Tibial artery (tissue), 4 donors: ENCODE measurements around the gene USP19.

Source experiments
- DNase-seq, 2 donors: peaks; one replicate each; pipeline ENCODE4 v3.0.0-alpha.2; 2019
- H3K27ac ChIP-seq, 2 donors: fragments of 200-600 bp; sonication (generic) in 1 of 2; 1 replicate in 1 of 2; 2 replicates in 1 of 2; pipeline ENCODE4 v1.5.1; 2018 to 2019; ENCODE audit warnings: mild to moderate bottlenecking in 1 of 2
- H3K27me3 ChIP-seq, 2 donors: fragments of 200-600 bp; sonication (generic) in 1 of 2; one replicate each; pipeline versions ENCODE4 v1.5.1 to v1.6.0; 2016 to 2019
- H3K36me3 ChIP-seq, 3 donors: fragments of 200-600 bp; sonication (generic) in 2 of 3; one replicate each; pipeline ENCODE4 v1.5.1; 2016 to 2019; ENCODE audit warnings: mild to moderate bottlenecking in 2 of 3
- H3K4me1 ChIP-seq, 4 donors: fragments of 200-600 bp; sonication (generic) in 2 of 4; 1 replicate in 3 of 4; 2 replicates in 1 of 4; pipeline ENCODE4 v1.5.1; 2016 to 2019
- H3K4me3 ChIP-seq, 2 donors: fragments of 200-600 bp; sonication (generic) in 1 of 2; 1 replicate in 1 of 2; 2 replicates in 1 of 2; pipeline ENCODE4 v1.5.1; 2018 to 2019; ENCODE audit warnings: mild to moderate bottlenecking in 2 of 2
- H3K9me3 ChIP-seq, 3 donors: fragments of 200-600 bp; sonication (generic) in 1 of 3; one replicate each; pipeline ENCODE4 v1.5.1; 2016 to 2019
- intact Hi-C: fragments of 100-400 bp; cut with DNase I; formaldehyde crosslinking; loops from one replicate; pipeline ENCODE4 v1.15.0; 2023; ENCODE audit warnings: low total_unique reads
- TF ChIP-seq, protein P1 (sequence below), 2 experiments: fragments of 200-600 bp in 1 of 2; fragments of 450-650 bp in 1 of 2; IDR thresholded peaks; one replicate each; pipeline ENCODE4 v1.5.1; 2017 to 2019; ENCODE audit warnings: antibody characterized with exemption in 2 of 2, mild to moderate bottlenecking in 1 of 2, moderate library complexity in 1 of 2

USP19 gene

DNA sequence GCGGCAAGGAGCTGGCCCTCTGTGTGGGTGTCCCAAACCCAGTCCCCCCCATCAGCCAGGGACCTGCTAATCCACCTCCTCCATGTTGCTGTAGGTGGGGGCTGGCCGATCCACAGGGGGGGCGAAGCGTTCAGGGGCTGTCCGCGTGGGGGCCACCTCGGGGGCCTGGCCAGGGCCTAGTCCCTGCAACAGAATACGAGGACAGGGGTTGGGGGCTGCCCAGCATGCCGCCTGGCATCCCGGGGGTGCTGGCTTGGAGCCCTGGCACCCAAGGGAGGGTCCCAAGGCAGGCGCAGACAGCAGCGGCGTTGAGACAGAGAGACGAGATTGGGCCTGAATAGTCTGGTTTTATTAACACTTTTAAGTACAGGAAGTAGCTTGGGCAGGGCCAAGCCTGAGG, 12.3 kb downstream of the USP19 start:
- no peak overlapping the region for H3K27ac ChIP-seq
- no peaks in the 10 kb centered on the region for H3K9me3 ChIP-seq
- H3K27me3 ChIP-seq = no peaks in the 10 kb centered on the region
- peaks cover 0 to 21% (median 19%) of the 10 kb centered on the region in 4 donors for H3K4me1 ChIP-seq
- TF ChIP-seq, protein P1, sequence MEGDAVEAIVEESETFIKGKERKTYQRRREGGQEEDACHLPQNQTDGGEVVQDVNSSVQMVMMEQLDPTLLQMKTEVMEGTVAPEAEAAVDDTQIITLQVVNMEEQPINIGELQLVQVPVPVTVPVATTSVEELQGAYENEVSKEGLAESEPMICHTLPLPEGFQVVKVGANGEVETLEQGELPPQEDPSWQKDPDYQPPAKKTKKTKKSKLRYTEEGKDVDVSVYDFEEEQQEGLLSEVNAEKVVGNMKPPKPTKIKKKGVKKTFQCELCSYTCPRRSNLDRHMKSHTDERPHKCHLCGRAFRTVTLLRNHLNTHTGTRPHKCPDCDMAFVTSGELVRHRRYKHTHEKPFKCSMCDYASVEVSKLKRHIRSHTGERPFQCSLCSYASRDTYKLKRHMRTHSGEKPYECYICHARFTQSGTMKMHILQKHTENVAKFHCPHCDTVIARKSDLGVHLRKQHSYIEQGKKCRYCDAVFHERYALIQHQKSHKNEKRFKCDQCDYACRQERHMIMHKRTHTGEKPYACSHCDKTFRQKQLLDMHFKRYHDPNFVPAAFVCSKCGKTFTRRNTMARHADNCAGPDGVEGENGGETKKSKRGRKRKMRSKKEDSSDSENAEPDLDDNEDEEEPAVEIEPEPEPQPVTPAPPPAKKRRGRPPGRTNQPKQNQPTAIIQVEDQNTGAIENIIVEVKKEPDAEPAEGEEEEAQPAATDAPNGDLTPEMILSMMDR (IDR thresholded peaks at IDR 0.05) = no peak
- no peak overlapping the region for H3K4me3 ChIP-seq
- no peak for DNase-seq
- intact Hi-C loops = no loop called here
- H3K36me3 ChIP-seq = peaks cover 51 to 62% (median 56%) of the 10 kb centered on the region in 3 donors

DNA sequence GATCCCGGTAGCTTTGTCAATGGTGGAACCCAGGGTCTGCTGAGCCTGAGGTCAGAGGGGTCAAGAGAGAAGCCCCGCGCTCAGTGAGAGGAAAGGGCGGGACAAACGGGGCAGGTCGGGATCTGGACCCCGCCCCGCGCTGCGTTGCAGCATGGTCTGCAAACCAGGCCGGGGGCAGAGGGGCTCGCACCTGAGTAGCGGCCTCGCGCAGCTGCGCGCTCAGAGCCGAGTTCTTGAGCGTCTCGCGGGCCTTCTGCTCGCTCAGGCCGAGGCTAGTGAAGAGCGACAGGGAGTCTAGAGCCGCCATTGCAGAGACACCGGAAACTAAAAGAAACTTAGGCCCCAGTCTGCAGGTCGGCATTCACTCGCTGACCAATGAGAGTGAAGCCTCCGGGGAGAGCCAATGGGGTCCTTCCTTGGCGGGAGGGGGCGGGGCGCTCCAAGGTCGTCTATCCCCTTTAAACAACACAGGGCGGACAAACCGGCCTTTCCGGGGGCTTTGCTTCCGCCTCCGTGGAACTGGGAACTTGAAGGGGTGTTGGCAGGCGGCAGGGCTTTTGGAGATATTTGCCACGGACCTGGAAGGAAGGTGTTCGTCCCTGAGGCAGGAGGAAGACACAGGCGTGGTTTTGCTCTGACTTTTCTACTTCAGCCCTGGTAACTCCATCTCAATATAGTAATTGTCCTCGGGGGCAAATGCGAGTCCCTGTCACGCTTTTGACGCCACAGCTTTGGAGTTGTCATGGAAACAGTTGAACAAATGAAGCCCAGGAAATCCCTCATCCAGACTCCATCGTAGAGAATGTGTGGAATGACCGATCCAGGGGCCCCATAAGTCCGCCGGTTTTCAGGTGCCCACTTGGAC, 16.0 kb downstream of the USP19 start, which contains the start of gene QARS1:
TSS of gene QARS1 (minus strand) at position 331 of the 865 bp plus-strand sequence. CDS start at position 307, 24 bp downstream.
- intact Hi-C loops = no loop called here
- Histone ChIP-seq H3K9me3 (no peaks in the 10 kb centered on the region), H3K36me3 (peaks cover 36 to 61% (median 49%) of the 10 kb centered on the region in 3 donors), H3K27me3 (no peaks in the 10 kb centered on the region), H3K27ac (peak within 1 kb of the TSS; percentile 86), H3K4me1 (peaks cover 0 to 26% (median 21%) of the 10 kb centered on the region in 4 donors), H3K4me3 (peak within 1 kb of the TSS; percentile 85 to 96)
- DNase-seq = peak; percentile 96 to 97
- TF ChIP-seq, protein P1 (IDR thresholded peaks at IDR 0.05) = no peak

DNA sequence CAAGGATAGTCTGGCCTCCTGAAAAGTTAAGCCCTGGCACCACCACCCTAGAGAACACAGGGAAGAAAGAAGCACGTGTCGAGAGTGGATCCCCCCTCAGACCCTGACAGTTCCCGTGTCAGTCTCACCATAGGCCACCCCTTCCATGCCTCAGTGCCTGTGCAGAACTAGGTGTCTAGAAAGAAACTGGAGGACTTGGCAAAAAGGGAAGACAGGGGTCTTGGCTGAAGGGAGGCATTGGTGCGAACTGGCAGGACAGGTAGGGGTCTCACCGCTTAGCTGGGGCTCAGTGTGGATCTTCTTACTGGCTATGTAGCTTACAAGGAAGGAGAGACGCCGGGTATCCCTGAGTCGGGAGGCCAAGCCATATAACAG, 16.6 kb downstream of the USP19 start:
- Histone ChIP-seq H3K27me3 (no peaks in the 10 kb centered on the region), H3K4me3 (peak overlapping the region; percentile 85 to 96), H3K27ac (peak overlapping the region; percentile 86), H3K36me3 (peaks cover 36 to 61% (median 49%) of the 10 kb centered on the region in 3 donors), H3K4me1 (peaks cover 0 to 26% (median 21%) of the 10 kb centered on the region in 4 donors), H3K9me3 (no peaks in the 10 kb centered on the region)
- intact Hi-C loops = no loop called here
- DNase-seq = no peak
- TF ChIP-seq, protein P1 (IDR thresholded peaks at IDR 0.05) = no peak

DNA sequence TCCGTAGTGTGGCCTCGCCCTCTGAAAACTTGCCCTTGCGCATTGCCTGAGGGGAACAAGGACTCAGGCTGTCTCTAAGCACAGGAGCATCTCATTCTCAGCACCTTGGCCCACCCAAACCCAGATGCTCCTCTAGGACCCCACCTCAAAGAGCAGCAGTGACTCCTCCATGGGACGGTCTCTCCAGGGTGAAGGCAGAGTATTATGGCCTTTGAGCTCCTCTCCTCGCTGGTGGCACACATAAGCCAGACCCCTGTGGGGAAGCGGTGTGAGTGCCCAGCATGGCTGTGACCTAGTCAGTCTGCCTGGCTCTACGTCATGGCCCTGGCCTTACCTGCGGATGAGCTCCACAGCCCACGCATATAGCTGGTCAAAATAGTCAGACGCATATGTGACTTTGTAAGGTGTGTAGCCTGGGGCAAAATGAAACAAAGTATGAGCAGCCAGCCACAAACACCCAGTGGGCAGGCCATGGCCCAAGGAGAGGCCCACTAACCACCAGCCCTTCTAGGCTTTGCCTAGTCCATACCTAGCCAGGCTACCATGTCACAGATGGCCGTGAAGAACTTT, 20.5 kb downstream of the USP19 start:
- intact Hi-C loops = no loop called here
- H3K36me3 ChIP-seq = peaks cover 46 to 75% (median 51%) of the 10 kb centered on the region in 3 donors

DNA sequence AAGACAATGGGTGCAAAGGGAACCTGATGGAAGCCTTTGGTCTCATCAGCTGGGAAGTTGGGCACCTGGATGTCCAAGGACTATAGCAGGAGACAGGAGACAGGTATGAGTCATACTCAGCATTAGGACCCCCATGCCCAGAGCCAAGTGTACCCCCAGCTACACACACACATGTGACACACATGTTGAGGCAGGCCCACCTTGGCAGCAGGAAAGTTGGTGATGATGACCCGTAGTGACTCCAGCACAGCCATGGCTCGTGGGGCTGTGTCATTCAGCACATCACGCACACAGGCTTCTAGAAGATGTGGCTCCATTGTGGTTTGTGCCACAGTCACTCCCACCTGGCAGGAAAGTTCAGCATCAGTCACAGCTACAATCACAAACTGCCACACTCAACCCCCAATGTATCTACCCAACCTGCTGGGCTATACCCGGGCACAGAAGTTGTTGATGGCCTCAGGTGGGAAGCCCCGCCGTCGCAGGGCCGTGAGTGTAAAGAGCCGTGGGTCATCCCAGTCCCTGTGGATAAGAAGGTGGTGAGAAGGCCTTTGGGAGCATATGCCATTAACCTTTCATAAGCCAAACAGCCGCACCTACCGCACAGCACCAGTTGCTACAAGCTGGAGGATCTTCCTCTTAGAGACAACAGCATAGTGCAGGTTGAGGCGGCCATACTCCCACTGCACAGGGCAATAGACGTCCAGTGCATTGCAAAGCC, 21.6 kb downstream of the USP19 start:
- peaks cover 0 to 21% (median 18%) of the 10 kb centered on the region in 4 donors for H3K4me1 ChIP-seq
- peaks cover 46 to 75% (median 51%) of the 10 kb centered on the region in 3 donors for H3K36me3 ChIP-seq
- H3K4me3 ChIP-seq = no peak overlapping the region
- no peak overlapping the region for H3K27ac ChIP-seq
- TF ChIP-seq, protein P1 (IDR thresholded peaks at IDR 0.05) = no peak
- no peak for DNase-seq
- no peaks in the 10 kb centered on the region for H3K9me3 ChIP-seq
- intact Hi-C loops = loop anchor here (5.0 kb wide), 1 partner anchor 33 kb away; the partner anchor contains the start of gene LAMB2
- no peaks in the 10 kb centered on the region for H3K27me3 ChIP-seq

More for the DNA sequence above, 20.5 kb downstream of the USP19 start:
- no peaks in the 10 kb centered on the region for H3K27me3 ChIP-seq
- H3K9me3 ChIP-seq = no peaks in the 10 kb centered on the region
- H3K4me1 ChIP-seq = peaks cover 0 to 18% (median 14%) of the 10 kb centered on the region in 4 donors
- no peak overlapping the region for H3K27ac ChIP-seq
- DNase-seq = no peak
- H3K4me3 ChIP-seq = no peak overlapping the region
- TF ChIP-seq, protein P1 (IDR thresholded peaks at IDR 0.05) = no peak
